ENCODE results near the gene TM9SF2. TPM values are rescaled to one million over a fixed set of nuclear protein-coding genes. Genes with fewer than 3 reads are reported as not detected.

Gene TM9SF2
- total and polyA plus RNA-seq, 2 of the 4 experiments (the other 2 are of a cell fraction) = 46.1 to 85.5 TPM

GRCh38 chr13:99590519-99591011 lies 89.3 kb downstream of the TM9SF2 start:
- H2BK120ac ChIP-seq (ENCODE audit: low read depth, low read length) = no peak overlapping the region
- H4K5ac ChIP-seq (ENCODE audit: low read depth, low read length) = no peak overlapping the region
- H3K56ac ChIP-seq (ENCODE audit: extremely low read depth, insufficient read depth, low read length) = no peak overlapping the region
- H3K4me1 ChIP-seq (ENCODE audit: control insufficient read depth, insufficient read depth, low read length) = peaks cover 6% of the 10 kb centered on the region; the same call in 1 of the 2 replicates
- WGBS, 2 experiments (ENCODE audit: extremely low coverage in 2 of 2, insufficient read length in 1 of 2) = no CpG with 5 or more reads among the region's 3 CpGs
- 0 out of 2 replicates have a peak overlapping the region, but pooled peaks have one; percentile 5 for H2AK5ac ChIP-seq (ENCODE audit: low read depth, low read length)
- no peak overlapping the region for H3K4ac ChIP-seq (ENCODE audit: low read depth, low read length)
- no peak overlapping the region for H3K4me3 ChIP-seq (ENCODE audit: insufficient read depth, low read depth, low read length)
- in situ Hi-C loops (cut with MboI; ENCODE audit: low sequenced_read_pairs) (no loop called here), dilution Hi-C loops (cut with HindIII; ENCODE audit: low sequenced_read_pairs, unreplicated experiment) (no loop called here), intact Hi-C loops (cut with micrococcal nuclease) (no loop called here)
- H3K9ac ChIP-seq (ENCODE audit: low read depth, low read length) = no peak overlapping the region
- peak overlapping the region; percentile 49; the same call in 1 of the 2 replicates for H3K14ac ChIP-seq (replicated peaks; ENCODE audit: low read depth, low read length)
- H3K18ac ChIP-seq (ENCODE audit: low read depth, low read length) = no peak overlapping the region; the same call in 1 of the 2 replicates
- POLR2A ChIA-PET (ENCODE audit: unreplicated experiment) = no interaction called here
- no peak overlapping the region for H2BK5ac ChIP-seq (ENCODE audit: low read depth, low read length, poor library complexity, severe bottlenecking)
- peak overlapping the region; percentile 12; the same call in 1 of the 2 replicates for H3K23ac ChIP-seq (ENCODE audit: low read depth, low read length)
- no peak overlapping the region for H3K27ac ChIP-seq (ENCODE audit: insufficient read depth, low read length)
- H2BK20ac ChIP-seq (ENCODE audit: low read depth, low read length) = peak overlapping the region; percentile 47; the same call in 1 of the 2 replicates
- H2AK9ac ChIP-seq (replicated peaks; ENCODE audit: low read depth, low read length, poor library complexity) = no peak overlapping the region
- no peaks in the 10 kb centered on the region for H4K20me1 ChIP-seq (ENCODE audit: insufficient read depth, low read length)
- H3K9me3 ChIP-seq (ENCODE audit: control insufficient read depth, insufficient read depth, low read length) = peaks cover 2% of the 10 kb centered on the region; the same call in 1 of the 2 replicates
- H3K27me3 ChIP-seq (ENCODE audit: control insufficient read depth, insufficient read depth, low read length) = peaks cover 5% of the 10 kb centered on the region; the same call in 1 of the 2 replicates
- peak; percentile 50 for DNase-seq
- no peak overlapping the region for H4K91ac ChIP-seq (ENCODE audit: insufficient read depth, low read depth, low read length)
- H4K8ac ChIP-seq (ENCODE audit: low read depth in 2 of 2, low read length in 2 of 2) = peak overlapping the region in 1 of 2 experiments; percentile 9; a peak in 1 of 4 replicates
- no TSS peak for BruUV-seq (replicated peaks)
- no peak for TF ChIP-seq MAZ (IDR thresholded peaks at IDR 0.05; ENCODE audit: borderline replicate concordance, low read depth, low read length)
- TF ChIP-seq, protein P1, sequence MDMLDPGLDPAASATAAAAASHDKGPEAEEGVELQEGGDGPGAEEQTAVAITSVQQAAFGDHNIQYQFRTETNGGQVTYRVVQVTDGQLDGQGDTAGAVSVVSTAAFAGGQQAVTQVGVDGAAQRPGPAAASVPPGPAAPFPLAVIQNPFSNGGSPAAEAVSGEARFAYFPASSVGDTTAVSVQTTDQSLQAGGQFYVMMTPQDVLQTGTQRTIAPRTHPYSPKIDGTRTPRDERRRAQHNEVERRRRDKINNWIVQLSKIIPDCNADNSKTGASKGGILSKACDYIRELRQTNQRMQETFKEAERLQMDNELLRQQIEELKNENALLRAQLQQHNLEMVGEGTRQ (IDR thresholded peaks at IDR 0.05; ENCODE audit: low read depth, low read length) = no peak
- no peak overlapping the region for H2BK15ac ChIP-seq (ENCODE audit: low read depth, low read length)
- no peaks in the 10 kb centered on the region for H3K36me3 ChIP-seq (ENCODE audit: control insufficient read depth, insufficient read depth, low read length)
- peak overlapping the region; percentile 1; the same call in 1 of the 2 replicates for H3K4me2 ChIP-seq (ENCODE audit: low read depth, low read length)
- peaks cover 9% of the 10 kb centered on the region; the same call in 1 of the 2 replicates for H3K9me1 ChIP-seq (ENCODE audit: insufficient read depth, low read length)
- H3K79me1 ChIP-seq (ENCODE audit: low read depth in 1 of 2, low read length in 2 of 2) = no peaks in the 10 kb centered on the region
- CTCF ChIA-PET = interaction anchor here (1.6 kb wide), 1 partner anchor 16 kb away, joined by 6 read pairs; the partner anchor contains the start of gene CLYBL
- ATAC-seq (ENCODE audit: low read depth) = peak; percentile 75
- peak overlapping the region; percentile 25 for H2AFZ ChIP-seq (replicated peaks; ENCODE audit: low read length, poor library complexity)
